Measurements from ENCODE around the gene GALNT2.

The GALNT2 gene

GRCh38 chr1:230073371-230074035 is 6.5 kb downstream of the GALNT2 start:
- DNase-seq, result no peak

DNA sequence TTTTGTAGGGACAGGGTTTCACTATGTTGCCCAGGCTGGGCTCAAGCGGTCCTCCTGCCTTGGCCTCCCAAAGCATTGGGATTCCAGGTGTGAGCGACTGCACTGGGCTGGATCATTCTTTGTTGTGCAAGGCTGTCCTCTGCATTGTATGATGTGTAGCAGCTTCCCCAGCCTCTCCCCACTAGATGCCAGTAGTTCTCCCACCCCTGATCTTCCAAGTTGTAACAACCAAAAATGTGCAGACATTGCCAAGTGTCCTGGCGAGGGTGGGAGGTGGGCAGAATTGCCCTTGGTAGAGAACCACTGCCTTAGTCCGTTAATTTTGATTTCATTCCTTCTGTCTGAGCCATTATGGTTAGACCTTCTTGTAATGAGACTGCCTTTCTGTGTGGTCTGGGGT is 7.2 kb downstream of the GALNT2 start:
- DNase-seq, result no peak

DNA sequence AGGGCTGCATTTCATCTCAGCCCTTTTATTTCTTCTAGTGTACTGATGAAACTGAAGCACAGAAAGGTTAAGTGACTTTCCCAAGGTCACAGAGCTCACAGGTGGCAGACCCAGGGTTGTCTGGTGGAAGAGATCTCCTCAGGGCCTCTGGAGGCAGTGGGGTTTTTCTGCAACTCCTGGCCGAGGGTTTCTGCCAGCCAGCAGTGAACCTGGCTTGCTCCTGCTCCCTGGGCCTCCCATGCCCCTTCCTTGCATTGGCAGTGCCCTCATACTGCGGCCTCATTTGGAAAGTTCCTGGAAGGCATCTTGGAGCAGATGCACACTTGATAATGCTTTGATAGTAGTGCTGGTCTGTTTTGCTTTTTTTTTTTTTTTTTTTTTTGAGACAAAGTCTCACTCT is 7.7 kb downstream of the GALNT2 start:
- no peak for DNase-seq

DNA sequence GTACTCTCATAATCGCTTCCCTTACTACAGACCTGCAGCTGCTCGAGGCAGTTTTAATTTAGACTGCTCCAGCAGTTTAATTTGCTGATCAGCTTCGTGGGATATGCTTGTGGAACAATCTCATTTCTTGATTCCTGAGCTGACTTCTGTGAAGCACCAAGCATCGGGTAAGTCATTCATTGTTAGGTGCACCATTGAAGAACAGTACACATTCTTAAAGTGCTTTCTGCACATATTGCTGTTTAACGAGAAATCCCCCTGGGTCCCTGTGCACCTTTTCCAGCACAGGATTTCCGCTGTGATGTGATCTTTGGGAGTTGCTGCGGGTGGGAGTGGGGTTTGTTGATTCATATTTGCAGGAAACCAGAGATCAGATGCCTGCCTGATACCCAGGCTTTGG is 9.1 kb downstream of the GALNT2 start:
- DNase-seq, result no peak

DNA sequence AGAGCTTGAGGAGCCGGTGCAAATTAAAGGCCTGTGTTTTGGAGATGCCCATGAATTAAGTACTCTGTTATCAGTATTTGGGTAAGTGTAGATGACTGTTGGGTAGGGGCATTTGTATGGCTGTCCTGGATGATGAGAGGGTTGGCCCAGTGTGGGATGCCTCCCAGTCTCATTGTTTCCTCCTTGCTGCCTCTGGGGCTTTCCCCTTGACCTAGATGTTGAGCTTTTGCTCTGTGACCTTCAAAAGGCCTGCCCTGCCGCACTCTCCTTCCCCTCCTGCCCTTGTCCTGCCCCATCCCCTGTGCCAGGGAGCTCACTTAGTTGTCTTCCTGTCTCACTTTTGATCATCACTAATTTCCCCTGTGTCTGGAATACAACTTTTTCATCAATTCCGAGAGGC is 10.0 kb downstream of the GALNT2 start:
- no peak for DNase-seq

GRCh38 chr1:230077436-230078213 is 10.6 kb downstream of the GALNT2 start:
- no peak for DNase-seq

GRCh38 chr1:230079199-230080024 is 12.4 kb downstream of the GALNT2 start:
- DNase-seq, result no peak

DNA sequence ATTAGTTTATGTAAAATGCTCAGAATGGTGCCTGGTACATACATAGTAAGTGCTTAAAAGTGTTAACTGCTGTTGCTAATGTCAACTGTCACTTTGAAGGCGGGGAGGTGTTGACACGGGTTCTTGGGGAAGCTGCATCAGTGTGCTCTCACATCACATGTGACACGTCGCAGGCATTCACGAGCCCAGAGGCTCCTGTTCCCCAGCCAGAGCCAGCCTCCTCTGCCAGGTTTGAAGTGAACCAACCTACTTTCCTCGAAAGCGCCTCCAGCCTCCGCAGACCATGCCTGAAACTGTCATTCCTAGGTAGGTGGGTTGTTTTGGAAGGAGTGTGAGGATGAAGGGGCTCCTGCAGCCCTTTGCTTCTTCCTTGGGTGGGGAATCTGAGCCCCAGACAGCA is 13.8 kb downstream of the GALNT2 start:
- no peak for DNase-seq

DNA sequence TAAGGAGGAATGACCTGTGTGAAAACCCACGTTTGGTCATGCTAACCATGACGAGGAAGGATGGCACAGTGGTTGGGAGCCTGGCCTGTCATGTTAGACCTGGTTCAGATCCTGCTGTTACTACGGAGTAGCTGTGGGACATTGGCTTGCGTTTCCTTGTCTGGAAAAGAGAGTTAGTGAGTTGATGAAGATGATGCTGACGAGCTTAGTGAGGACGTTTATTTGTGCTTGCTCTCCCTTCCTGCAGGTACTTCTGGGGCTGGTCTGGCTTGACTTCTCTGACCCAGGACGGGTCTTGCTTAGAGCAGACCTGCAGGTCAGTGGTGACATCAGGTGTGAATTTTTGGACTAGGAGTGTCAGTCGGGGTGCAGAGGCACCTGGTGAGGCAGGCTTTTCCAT is 14.7 kb downstream of the GALNT2 start:
- DNase-seq, result no peak

- no peak for DNase-seq
These were observed 15.2 kb downstream of the GALNT2 start for GRCh38 chr1:230082211-230082610.

GRCh38 chr1:230083053-230083452 is 16.0 kb downstream of the GALNT2 start:
- no peak for DNase-seq

DNA sequence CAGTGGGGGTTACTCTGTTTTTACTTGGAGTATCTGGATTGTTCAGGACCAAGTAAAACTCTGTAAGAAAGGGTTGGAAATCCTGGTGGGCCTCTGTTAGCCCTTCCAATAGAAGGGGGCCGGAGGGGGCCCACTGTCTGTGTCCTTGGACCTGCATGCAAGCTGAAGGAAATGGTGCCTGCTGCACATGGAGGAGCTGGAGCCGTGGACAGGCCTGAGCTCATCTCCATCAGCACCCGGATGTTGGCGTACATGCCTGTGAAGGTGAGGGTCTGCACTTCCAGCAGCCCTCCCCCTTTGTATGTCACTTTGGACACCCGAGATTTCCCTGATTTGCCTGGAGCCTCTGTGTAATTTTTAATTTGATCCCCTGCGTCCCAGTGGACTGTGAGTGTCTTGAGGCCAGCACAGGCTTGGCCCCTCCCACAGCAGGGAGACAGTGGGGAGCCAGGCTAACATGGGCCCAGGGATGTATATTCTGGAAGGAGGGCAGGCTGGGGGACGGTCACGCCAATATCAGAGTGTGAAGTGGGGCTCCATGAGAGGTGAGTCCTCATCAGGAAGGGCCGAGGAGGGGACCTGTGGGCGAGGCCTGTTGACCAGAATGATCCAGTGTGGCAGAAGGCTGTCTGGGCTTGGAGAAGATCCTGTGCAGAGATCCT is 16.8 kb downstream of the GALNT2 start:
- DNase-seq, result no peak

- no peak for DNase-seq
These were observed 17.6 kb downstream of the GALNT2 start for GRCh38 chr1:230084408-230085177.

GRCh38 chr1:230085178-230085515 is 18.1 kb downstream of the GALNT2 start:
- no peak for DNase-seq

- DNase-seq, result no peak
These were observed 19.1 kb downstream of the GALNT2 start for GRCh38 chr1:230086151-230086550.

- DNase-seq, result no peak
These were observed 20.1 kb downstream of the GALNT2 start for GRCh38 chr1:230087028-230087716.

GRCh38 chr1:230087717-230088105 is 20.7 kb downstream of the GALNT2 start:
- DNase-seq, result no peak

GRCh38 chr1:230090194-230090711 is 23.2 kb downstream of the GALNT2 start:
- DNase-seq, result no peak

- no peak for DNase-seq
These were observed 24.6 kb downstream of the GALNT2 start for GRCh38 chr1:230091473-230092231.

GRCh38 chr1:230094746-230095145 is 27.7 kb downstream of the GALNT2 start:
- no peak for DNase-seq

GRCh38 chr1:230095938-230096337 is 28.9 kb downstream of the GALNT2 start:
- no peak for DNase-seq
